HG02678 (cell line): ENCODE measurements around the gene NOC2L.

Source experiments
- ATAC-seq: cut with Tn5 transposase; IDR thresholded peaks from one replicate; pipeline ENCODE4 v1.9.1; 2021; ENCODE audit warnings: mild to moderate bottlenecking, moderate library complexity; ENCODE audit not compliant: unreplicated experiment

Gene NOC2L

DNA sequence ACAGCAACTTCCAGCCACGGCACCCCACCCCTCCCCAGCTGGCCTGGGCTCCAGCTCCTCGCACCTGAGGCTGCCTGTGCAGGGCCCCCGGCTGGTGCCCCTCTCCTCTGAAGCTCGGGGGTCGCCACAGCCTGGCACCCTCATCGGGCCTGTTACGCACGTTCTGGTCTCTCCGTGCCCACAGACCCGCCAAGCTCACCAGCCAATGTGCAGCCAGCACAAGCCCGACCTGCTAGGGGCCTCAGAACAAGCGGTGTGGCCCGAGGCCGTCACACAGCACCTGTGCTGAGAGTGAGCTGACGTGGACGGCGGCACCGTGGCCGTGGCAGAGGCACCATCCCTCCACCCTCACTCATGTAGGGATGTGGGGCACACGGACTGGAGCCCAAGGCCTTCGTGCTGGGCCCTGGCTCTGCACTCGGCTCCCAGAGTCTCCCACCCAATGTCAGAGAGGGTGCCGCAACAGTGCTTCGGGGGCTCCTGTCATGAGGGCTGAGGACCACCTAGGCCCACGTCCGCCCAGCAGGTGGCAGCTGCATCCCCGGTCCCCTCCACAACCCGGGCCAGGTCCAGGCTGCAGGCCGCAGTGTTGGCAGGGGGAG is 39.7 kb downstream of the NOC2L start:
- ATAC-seq, result no peak

DNA sequence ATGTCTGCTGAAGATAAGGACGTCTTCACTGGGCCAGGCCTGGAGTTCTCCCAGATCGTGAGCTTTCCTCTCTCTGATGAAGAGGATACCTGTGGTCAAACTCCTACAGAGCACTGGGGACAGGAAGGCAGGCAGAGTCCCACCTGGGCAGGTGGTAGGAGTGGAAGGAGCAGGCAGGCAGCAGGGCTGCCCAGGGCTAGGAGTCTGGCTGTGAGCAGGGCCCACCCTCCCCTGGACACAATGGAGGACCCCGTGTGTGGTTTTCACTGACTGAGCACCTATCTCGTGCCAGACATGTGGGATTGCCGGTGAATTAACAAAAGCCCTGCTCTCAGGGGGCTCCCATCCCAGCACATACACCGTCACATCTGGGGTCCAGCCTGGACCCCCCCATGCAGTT is 40.2 kb downstream of the NOC2L start:
- no peak for ATAC-seq

DNA sequence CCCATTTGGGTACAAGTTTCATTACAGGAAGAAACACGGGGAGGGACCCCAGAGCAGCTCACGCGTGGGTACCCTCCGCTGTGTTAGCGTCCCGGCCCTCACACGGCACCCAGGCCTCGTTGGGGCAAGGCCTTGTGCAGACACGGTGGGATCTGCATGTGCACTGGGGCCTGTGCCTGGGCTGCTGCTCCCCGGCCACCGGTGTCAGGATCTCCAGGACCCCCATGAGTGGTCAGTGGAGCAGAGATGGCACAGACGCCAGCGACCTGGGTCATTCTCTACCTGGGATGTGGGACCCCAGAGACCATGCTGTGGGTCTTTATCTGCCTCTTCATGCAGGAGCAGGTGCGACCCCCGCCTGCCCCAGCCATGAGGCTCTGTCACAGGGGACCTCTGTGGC is 40.7 kb downstream of the NOC2L start:
- no peak for ATAC-seq

DNA sequence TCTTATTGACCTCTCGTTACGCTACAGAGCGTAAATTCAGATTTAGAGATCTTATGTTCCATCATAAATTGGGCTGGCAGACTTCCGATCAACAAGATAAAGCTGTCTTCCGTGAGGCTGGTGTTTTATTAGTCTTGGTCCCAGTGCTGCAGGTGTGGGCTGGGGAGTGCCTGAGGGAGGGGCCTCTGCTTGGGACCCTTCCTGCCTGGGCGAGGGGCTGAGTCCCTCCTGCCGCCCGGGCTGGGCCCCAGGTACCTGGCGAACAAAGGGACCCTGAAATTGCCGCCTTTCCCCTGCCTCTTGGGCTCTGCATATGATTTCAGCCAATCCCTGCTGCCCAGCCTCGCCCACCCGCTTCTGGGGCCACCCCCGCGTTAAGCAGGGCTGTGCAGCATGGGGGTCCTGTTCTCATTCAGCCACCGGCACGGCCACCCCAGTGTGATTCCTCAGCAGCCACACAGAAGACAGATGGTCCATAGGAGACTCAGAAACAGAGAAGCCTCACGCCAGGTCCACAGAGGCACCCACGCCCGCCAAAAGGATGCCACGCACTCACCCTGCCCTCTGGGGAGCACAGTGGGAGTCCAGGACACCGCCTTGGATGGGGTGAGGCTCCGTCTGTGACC is 41.5 kb downstream of the NOC2L start:
- no peak for ATAC-seq

DNA sequence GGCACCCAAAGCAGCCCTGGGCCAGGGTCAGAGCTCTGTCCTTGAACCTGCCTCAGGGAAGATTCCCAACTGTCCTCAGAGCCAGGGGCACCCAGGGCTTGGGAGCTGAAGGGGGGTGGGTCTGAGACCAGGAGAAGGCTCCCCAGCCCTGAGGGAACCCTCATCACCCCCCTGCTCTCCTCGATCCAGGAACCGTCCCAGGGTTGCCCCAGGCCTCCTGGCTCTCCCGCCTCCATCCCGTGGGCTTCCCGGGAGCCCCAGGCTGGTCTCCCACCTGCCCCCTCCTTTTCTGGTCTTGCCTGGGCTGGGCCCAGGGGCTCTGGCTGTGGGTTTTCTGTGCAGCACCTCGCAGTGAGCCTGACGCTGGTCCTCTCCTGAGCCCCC is 42.0 kb downstream of the NOC2L start:
- no peak for ATAC-seq

DNA sequence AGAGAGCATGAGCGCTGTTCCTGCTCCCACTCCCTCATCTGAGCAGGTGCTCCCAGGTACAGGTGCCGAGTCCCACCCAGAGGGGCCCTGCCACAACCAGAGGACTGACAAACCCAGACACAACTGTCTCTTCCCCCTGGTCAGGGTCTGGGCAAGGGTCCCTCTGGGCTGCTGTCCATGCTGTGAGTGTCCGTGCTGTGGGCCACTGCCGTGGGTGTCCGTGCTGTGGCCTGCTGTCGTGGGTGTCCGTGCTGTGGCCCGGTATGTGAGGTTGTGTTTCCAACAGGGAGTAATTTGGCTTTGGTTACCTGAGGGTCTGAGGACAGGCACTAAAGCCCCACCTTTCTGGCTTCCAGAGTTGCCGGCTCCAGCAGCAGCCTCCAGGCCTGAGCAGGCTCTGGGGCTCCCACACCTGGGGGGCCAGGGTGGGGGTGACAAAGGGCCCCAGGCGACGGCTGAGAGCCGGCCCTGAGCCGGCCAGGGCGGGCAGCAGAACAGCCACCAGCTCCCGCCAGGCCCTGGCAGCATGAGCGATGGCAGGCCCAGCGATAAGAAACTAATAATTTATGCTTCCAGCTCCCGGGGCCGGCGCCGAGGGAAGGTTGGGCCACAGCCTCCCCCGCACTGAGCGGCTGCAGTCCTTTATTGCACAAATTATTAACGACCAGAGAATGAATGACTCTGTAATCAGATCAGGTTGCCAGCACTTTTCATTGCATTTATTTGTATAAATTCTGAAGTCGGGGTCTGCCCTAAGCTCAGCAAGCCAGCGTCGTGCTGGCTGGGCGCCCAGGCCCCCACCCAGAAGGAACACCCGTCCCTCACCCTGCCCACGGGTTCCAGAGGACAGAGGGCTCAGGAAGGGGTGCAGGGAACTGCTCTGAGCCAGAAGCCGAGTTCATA is 42.6 kb downstream of the NOC2L start:
- ATAC-seq, result no peak

DNA sequence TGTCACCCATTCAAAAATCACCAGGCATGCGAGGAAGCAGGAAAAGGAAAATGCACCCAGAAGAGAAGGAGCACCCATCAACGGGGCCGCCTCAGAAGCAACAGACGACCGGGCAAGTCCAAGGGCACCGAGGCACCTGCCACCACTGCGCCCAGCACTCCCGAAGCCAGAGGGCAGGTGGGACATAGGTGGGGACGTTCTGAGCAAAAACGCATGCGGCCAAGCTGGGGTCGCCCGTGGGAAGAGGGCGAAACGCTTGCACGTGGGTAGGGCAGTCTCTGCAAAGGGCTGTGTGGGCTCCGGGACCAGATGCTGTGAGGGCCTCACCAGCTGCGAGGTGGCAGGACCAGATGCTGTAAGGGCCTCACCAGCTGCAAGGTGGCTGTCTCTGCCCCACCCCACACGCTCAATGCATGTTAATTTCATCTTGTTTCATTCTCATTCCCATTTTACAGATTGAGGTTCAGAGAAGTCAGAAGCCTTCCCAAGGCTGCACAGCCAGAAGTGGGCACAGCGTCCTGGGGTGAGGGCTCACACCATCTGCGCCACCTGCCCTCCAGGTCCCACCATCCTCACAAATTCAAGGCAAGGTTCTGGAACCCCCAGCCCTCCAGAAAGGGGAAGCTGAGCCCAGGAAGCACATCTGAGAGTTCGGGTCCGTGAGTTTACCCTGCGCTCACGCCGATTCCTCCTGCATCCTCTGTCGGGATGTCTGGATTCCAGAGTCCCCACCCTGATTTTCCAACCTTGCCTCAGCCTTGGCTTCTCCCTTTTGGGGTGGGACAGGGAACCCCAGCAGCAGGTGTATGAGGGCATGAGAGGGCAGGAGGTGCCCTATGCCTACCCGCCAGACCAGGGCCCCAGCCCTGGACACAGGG is 43.5 kb downstream of the NOC2L start:
- no peak for ATAC-seq

DNA sequence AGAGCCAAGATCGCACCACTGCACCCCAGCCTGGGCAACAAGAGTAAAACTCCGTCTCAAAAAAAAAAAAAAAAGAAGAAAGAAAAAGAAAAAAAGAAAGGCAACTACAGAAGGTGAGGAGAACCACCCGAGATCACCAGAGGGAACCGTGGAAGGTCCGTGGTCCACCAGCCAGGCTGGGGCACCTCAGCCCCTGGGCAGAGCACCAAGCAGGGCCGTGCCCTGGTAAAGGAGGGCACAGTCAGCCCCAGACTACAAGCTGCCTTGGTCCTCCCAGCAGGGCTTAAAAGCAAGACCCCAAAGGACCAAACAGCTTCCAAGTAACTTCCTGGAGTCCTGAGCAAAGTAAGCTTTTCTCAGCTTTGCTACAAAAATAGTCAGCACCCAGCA is 44.2 kb downstream of the NOC2L start:
- no peak for ATAC-seq

DNA sequence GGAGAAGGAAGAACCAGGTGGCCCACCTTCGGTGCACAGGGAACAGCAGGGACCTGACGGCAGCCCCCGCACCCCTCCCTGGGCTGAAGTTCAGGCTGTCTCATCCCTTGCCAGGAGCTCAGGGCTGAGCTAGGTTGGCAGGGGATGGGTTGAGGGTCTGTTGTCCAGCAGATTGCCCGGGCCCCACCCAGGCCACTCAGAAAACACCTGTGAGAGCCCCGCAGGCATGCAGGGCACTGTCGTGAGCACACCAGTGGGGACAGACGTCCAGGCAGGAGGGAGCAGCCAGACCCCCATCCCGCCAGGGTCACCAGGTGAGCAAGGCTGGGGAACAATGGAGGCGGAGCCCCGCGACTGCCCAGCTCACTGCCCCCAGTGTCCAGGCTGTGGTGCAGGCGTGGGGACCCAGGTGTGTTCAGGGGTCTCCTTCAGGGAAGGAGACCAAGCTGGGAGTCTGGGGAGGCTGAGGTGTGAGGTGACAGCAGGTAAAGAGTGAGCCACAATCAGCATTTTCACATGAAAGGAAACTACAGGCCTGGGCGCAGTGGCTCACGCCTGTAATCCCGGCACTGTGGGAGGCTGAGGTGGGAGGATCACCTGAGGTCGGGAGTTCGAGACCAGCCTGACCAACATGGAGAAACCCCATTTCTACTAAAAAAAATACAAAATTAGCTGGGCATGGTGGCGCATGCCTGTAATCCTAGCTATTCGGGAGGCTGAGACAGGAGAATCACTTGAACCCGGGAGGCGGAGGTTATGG is 44.7 kb downstream of the NOC2L start:
- no peak for ATAC-seq

DNA sequence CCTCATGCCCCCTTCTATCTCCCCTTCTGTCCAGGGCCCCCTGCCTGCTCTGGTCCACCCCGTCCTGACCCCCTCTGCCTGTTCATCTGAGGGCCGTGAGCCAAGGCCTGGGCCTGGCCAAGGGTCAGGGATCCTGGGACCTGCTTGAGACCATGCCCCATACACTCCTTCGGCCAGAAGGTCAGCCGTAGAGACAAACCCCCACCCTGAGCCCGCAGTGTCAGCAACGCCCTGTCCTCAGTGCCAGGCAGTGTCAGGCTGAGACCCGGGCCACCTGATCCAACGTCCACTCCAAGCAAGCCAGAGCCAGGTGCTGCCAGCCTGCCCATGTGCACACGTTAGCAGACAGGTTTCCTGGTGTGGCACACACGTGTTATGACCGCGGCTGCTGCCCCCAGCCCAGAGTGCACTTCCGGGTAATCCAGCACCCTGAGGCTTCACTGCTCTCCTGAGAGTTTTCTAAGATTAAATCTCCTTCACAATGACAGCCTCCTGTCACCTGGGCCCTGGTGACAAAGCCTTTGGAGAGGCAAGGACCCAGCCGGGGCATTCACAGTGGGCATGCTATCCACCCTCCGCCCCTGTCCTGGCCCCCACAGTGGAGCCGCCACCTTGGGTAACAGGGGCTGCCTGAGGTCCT is 45.4 kb downstream of the NOC2L start:
- no peak for ATAC-seq

DNA sequence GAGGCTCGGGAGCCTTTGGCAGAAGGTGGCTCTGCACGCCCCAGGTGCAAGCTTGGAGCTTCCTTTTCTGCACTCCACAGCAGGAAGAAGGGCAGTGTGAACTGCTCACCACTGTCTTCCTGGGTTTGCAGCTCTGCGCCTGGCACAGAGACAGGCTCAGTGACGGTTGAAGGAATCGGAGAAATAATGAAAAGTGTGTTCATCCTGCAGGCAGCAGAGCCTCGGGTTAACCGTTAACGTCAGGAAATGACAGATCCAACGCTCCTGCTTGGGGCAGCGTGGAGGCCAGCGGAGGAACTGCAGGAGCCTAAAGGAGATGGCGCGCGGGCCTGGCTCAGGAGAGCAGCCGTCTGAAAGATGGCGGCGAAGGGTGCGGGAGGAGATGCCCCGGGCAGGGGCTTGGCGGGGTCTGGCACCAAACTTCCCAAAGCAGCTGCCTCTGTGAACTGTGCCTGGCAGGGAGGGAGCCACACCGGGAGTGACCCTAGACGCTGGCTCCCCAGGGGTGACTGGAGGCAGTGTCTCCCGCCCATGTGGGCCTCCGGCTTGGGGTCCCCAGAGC is 46.2 kb downstream of the NOC2L start:
- ATAC-seq, result no peak

DNA sequence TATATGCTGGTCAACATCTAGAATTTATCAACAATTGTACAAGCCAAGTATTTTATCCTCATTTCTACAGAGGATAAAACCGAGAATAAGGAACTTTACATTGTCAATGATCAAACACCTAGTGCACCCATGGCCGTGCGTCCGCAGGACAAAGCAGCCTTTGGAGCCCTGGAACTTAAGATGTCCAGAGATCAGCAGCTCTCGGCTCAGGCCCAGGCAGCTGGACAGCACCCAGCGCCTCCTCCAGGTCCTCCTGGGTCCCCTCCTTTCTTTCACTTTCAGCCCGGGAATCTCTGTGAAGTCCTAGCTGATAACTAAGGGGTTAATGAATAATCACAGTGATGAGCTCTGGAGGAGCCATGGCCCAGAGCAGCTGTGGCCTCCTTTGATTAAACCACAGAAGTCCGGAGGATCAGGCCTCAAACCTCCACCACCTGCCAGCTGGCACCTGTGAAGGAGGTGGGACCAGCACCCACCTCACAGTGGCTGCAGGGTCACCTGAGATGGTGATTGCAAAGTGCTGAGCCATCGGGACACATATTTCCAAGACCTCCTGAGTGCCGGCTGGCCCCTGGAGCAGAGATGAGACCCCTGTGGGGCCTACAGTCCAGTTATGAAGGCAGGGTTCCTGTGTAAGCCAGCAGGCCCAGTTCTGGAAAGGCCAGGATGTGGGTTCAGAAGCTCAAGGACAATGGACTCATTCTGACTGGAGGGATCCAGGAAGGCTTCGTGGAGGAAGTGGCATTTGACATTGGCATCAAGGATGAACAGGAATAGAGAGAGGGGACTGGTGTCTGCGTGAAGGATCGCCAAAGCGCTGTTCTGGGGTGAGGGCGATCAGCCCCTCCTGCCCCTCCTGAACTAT is 46.9 kb downstream of the NOC2L start:
- no peak for ATAC-seq

DNA sequence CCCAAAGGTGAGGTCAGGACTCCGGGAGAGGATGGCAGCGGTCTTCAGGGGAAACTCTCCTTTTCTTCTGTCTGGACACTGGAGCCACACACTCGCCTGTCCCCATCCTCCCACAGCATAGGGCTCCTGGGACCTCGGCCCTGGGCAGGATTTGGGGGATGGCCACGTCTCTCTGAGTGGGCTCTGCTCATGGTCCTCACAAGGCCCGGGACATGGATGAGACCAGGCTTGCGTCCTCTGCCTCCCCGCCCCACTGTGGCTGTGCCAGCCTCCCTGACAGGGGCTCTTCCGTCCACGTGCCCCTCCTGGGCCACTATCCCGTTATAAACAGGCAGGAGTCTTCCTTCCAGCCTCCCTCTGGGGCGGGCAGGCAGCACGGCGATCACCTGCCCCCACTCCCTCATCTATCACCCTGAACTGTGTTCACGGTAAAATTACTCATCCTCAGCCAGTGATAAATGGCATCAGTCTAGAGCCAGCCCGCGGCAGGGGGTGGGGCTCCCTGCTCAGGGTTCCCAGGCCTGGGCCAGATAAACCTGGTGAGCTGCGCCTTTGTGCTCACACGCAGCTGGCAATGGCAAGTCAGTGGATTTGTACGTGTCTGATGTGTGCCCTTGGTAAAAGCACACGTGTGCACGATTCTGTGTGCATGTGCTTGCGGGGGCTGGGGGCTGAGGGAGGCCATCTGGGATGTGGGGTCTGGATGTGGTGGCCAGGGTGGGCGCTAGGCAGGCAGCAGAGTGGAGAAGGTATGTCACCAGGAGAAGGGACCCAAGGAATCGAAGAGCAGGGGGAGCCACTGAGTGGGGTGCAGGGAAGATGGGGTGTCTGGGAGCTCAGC is 48.0 kb downstream of the NOC2L start:
- no peak for ATAC-seq

DNA sequence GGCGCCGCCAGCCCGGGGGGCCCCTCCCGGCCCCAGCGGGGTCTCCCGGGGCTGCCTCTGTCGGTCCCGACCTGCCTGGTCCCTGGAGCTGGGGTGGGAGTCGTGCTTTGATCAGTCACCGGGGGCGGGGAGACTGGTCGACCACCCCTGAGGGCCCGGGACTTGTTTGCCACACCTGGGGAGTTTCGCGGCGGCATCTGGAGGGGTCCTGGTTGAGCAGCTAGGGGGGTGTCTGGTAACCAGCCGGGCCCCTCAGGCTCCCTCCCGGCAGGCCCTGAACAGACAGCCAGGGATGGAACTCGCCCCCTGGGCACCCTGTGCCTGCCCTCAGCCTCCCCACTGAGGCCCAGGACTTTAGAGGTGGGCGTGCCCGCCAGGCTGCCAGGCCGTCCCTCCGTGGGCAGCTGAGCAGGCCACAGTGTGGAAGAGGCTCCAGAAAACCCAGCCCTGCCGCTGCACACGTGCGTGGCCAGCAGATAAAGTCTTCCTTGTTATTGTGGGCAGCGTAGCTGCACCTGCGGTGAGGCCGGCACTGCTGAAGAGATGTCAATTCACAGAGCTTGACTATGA is 48.7 kb downstream of the NOC2L start:
- no peak for ATAC-seq

DNA sequence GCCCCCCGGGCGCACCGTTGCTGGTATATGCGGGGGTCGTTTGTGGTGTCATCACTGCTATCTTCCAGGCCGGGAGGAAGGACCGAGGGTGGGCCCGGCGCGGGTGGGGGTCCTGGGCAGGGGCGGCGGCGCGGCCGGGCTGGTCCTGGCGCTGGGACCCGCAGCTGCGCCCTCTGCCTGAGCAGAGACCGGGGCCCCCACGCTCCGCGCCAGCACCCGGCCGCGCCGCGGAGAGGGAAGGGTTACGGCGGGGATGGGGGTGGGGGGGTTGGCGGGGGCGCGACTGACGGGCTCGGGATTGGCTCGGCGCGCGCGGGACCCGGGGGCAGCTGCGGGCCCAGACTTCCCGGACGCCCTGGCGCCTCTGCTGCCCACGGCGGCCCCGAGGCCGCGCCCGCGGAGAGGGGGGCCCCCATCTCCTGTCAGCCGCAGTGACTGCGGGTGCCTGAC is 49.2 kb downstream of the NOC2L start:
- ATAC-seq, result no peak

DNA sequence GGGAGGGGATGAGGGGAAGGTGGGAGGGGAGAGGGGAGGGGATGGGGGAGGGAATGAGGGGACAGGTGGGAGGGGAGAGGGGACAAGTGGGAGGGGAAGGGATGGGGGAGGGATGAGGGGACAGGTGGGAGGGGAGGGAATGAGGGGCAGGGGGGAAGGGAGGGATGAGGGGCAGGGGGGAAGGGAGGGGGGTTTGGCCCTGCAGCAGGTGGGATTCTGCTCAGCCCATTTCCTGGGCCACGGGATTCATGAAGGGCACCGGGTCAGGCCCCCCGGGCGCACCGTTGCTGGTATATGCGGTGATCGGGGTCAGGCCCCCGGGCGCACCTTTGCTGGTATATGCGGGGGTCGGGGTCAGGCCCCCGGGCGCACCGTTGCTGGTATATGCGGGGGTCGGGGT is 50.4 kb downstream of the NOC2L start:
- ATAC-seq, result no peak
